Mesendoderm (in vitro differentiated cells): ENCODE data around the gene SLC16A2.
"Not testable (repeated sequence)": the region's sequence is repeated elsewhere in the genome, so short reads cannot be mapped to it uniquely, and the experiment has no call there.

Experiments
- DNase-seq: peaks from one replicate; pipeline ENCODE4 v3.0.0; 2013
- H2AK5ac ChIP-seq: 2 replicates; pipeline ENCODE4 v1.6.1; 2013; ENCODE audit warnings: low read length, inconsistent platforms
- H2BK120ac ChIP-seq: 2 replicates; pipeline ENCODE4 v1.6.1; 2013; ENCODE audit warnings: low read depth, mild to moderate bottlenecking, low read length, moderate library complexity, mixed read lengths
- H2BK15ac ChIP-seq: replicated peaks from 2 replicates; pipeline ENCODE4 v1.6.1; 2013; ENCODE audit warnings: low read depth, mild to moderate bottlenecking, moderate library complexity
- H2BK5ac ChIP-seq: 2 replicates; pipeline ENCODE4 v1.6.1; 2013; ENCODE audit warnings: low read length, inconsistent platforms
- H3K18ac ChIP-seq: 2 replicates; pipeline ENCODE4 v1.6.1; 2013; ENCODE audit warnings: mild to moderate bottlenecking, low read length, mixed read lengths
- H3K23ac ChIP-seq: one replicate; pipeline ENCODE4 v1.6.1; 2013; ENCODE audit warnings: low read length
- H3K27ac ChIP-seq: 2 replicates; pipeline ENCODE4 v1.5.1; 2013; ENCODE audit warnings: low read depth, mild to moderate bottlenecking, inconsistent platforms, low read length, moderate library complexity
- H3K27me3 ChIP-seq: 2 replicates; pipeline ENCODE4 v1.6.1; 2013; ENCODE audit warnings: low read length, control low read depth, mild to moderate bottlenecking, inconsistent platforms; ENCODE audit not compliant: insufficient read depth, poor library complexity
- H3K36me3 ChIP-seq: 2 replicates; pipeline ENCODE4 v1.6.1; 2013; ENCODE audit warnings: low read length, inconsistent platforms; ENCODE audit not compliant: control insufficient read depth, insufficient read depth
- H3K4ac ChIP-seq: one replicate; pipeline ENCODE4 v1.6.1; 2013; ENCODE audit warnings: low read depth, mild to moderate bottlenecking, low read length, moderate library complexity
- H3K4me1 ChIP-seq: 2 replicates; pipeline ENCODE4 v1.6.1; 2013; ENCODE audit warnings: low read depth, low read length, inconsistent platforms; ENCODE audit not compliant: control insufficient read depth
- H3K4me2 ChIP-seq: 2 replicates; pipeline ENCODE4 v1.6.1; 2013; ENCODE audit warnings: low read length
- H3K4me3 ChIP-seq: 2 replicates; pipeline ENCODE4 v1.5.1; 2013; ENCODE audit warnings: mild to moderate bottlenecking, low read length
- H3K56ac ChIP-seq: one replicate; pipeline ENCODE4 v1.6.1; 2013; ENCODE audit warnings: low read length
- H3K79me1 ChIP-seq: 2 replicates; pipeline ENCODE4 v1.6.1; 2013; ENCODE audit warnings: low read length, inconsistent platforms
- H3K79me2 ChIP-seq: 2 replicates; pipeline ENCODE4 v1.6.1; 2013; ENCODE audit warnings: mild to moderate bottlenecking, low read length; ENCODE audit not compliant: control insufficient read depth, insufficient read depth
- H3K9ac ChIP-seq: 2 replicates; pipeline ENCODE4 v1.6.1; 2013; ENCODE audit warnings: low read length, inconsistent platforms
- H4K5ac ChIP-seq: one replicate; pipeline ENCODE4 v1.6.1; 2013; ENCODE audit warnings: low read length
- H4K8ac ChIP-seq: one replicate; pipeline ENCODE4 v1.6.1; 2013; ENCODE audit warnings: low read depth, mild to moderate bottlenecking, control low read depth, low read length, moderate library complexity
- WGBS: extraction: QIAGEN DNeasy Blood & Tissue Kit; methylation state at CpG from one replicate; pipeline ENCODE4 v1.1.7; 2013; ENCODE audit warnings: low lambda C conversion rate, missing lambda C conversion rate; ENCODE audit not compliant: insufficient coverage; ENCODE audit errors: extremely low coverage; 5-methylcytosine and 5-hydroxymethylcytosine counted together

The SLC16A2 gene

DNA sequence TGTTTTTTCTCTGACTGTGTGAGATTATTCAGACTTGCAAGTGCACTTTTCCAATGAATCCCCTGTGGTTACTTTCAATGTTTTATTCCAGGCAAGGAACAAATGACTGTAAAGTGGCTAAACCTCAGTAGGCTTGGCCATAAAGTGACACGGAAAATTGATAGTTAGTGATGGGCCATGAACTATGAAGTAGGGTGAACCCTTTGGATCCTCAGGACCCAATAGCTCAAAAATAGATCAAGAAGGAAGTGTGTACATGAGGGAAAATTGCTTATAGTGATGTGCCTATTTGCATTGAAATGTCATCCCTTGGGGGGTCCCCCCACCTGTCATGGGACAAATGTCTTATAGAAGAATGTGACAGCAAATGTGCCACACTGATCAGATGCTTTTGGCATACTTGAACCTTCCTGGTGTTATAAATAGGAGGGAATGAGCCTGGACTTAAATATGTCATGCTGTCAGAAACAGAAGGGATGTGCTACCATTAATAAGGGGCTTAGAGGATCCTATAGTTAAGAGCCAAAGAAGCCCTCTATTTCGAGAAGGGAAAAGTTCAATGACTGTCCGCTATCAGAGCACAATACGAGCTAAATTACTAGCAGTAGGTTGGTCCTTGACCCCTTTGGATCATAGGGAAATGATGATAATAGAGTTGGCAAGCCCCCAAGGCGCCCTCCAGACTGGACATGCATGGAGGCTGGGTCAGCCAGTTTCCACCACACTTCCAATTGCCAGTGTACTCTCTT is 30.3 kb downstream of the SLC16A2 start:
- WGBS, result no CpG with 5 or more reads among the region's 5 CpGs
- no peak for DNase-seq
- Histone ChIP-seq H3K4me2 (no peak overlapping the region), H3K4ac (no peak overlapping the region), H2BK15ac (no peak overlapping the region), H3K9ac (no peak overlapping the region), H3K27ac (no peak overlapping the region), H3K36me3 (no peaks in the 10 kb centered on the region), H2BK120ac (no peak overlapping the region), H3K4me1 (no peaks in the 10 kb centered on the region), H3K56ac (no peak overlapping the region), H4K8ac (no peak overlapping the region), H2AK5ac (no peak overlapping the region), H3K79me2 (no peaks in the 10 kb centered on the region), H3K27me3 (no peaks in the 10 kb centered on the region), H4K5ac (no peak overlapping the region), H2BK5ac (no peak overlapping the region), H3K4me3 (no peak overlapping the region), H3K23ac (no peak overlapping the region), H3K18ac (no peak overlapping the region), H3K79me1 (no peaks in the 10 kb centered on the region)

DNA sequence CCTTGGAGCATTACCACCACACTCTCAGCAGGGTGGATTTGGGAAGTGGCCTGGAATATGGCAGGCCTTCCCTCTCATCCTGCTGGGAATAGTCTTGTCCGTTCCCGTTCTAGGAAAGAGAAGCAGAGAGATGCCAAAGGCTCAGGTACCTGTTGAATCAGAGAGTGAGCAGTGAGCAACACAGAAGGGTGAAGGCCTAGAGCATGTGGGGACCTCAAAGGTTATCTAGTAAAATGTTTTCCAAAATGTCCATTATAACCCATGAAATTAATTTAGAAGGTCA is 30.8 kb downstream of the SLC16A2 start:
- no peaks in the 10 kb centered on the region for H3K27me3 ChIP-seq
- no peak overlapping the region for H3K4me3 ChIP-seq
- no peaks in the 10 kb centered on the region for H3K36me3 ChIP-seq
- H2BK5ac ChIP-seq, result no peak overlapping the region
- no peak overlapping the region for H2BK15ac ChIP-seq
- WGBS, result no CpG with 5 or more reads among the region's 2 CpGs
- no peak overlapping the region for H3K9ac ChIP-seq
- no peak for DNase-seq
- H3K79me1 ChIP-seq, result no peaks in the 10 kb centered on the region
- H4K5ac ChIP-seq, result no peak overlapping the region
- H3K4ac ChIP-seq, result no peak overlapping the region
- H3K23ac ChIP-seq, result no peak overlapping the region
- no peaks in the 10 kb centered on the region for H3K79me2 ChIP-seq
- no peak overlapping the region for H3K18ac ChIP-seq
- no peaks in the 10 kb centered on the region for H3K4me1 ChIP-seq
- H3K27ac ChIP-seq, result no peak overlapping the region
- no peak overlapping the region for H2BK120ac ChIP-seq
- no peak overlapping the region for H4K8ac ChIP-seq
- no peak overlapping the region for H3K4me2 ChIP-seq
- H2AK5ac ChIP-seq, result no peak overlapping the region
- no peak overlapping the region for H3K56ac ChIP-seq

- Histone ChIP-seq H3K79me1 (no peaks in the 10 kb centered on the region), H3K36me3 (no peaks in the 10 kb centered on the region), H3K18ac (no peak overlapping the region), H3K4me2 (no peak overlapping the region), H3K23ac (no peak overlapping the region), H3K4me1 (no peaks in the 10 kb centered on the region), H3K9ac (no peak overlapping the region), H2BK120ac (no peak overlapping the region), H3K27me3 (no peaks in the 10 kb centered on the region), H2BK15ac (no peak overlapping the region), H3K4me3 (no peak overlapping the region), H2AK5ac (no peak overlapping the region), H3K56ac (no peak overlapping the region), H2BK5ac (no peak overlapping the region), H4K8ac (no peak overlapping the region), H4K5ac (no peak overlapping the region), H3K27ac (no peak overlapping the region), H3K79me2 (no peaks in the 10 kb centered on the region), H3K4ac (no peak overlapping the region)
- no peak for DNase-seq
- WGBS, result no CpG with 5 or more reads among the region's 7 CpGs
These were observed 31.9 kb downstream of the SLC16A2 start for GRCh38 chrX:74453178-74453577.

DNA sequence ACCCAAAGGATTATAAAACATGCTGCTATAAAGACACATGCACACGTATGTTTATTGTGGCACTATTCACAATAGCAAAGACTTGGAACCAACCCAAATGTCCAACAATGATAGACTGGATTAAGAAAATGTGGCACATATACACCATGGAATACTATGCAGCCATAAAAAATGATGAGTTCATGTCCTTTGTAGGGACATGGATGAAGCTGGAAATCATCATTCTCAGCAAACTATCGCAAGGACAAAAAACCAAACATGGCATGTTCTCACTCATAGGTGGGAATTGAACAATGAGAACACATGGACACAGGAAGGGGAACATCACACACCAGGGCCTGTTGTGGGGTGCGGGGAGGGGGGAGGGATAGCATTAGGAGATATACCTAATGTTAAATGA is 32.9 kb downstream of the SLC16A2 start:
- not testable (repeated sequence) for H2BK120ac ChIP-seq, H3K79me2 ChIP-seq, H3K36me3 ChIP-seq, H3K56ac ChIP-seq, H3K4ac ChIP-seq, H2AK5ac ChIP-seq, H3K23ac ChIP-seq, H3K18ac ChIP-seq, H3K79me1 ChIP-seq, H4K5ac ChIP-seq, H3K27me3 ChIP-seq, H3K9ac ChIP-seq, H3K27ac ChIP-seq, H3K4me3 ChIP-seq, DNase-seq, H4K8ac ChIP-seq, H2BK5ac ChIP-seq, H2BK15ac ChIP-seq, H3K4me2 ChIP-seq, H3K4me1 ChIP-seq
- no CpG with 5 or more reads among the region's 3 CpGs for WGBS

GRCh38 chrX:74458736-74459135 is 37.4 kb downstream of the SLC16A2 start:
- Histone ChIP-seq H3K4me1 (no peaks in the 10 kb centered on the region), H2BK120ac (no peak overlapping the region), H3K4me2 (no peak overlapping the region), H3K27ac (no peak overlapping the region), H2BK15ac (no peak overlapping the region), H3K4ac (no peak overlapping the region), H4K8ac (no peak overlapping the region), H3K36me3 (no peaks in the 10 kb centered on the region), H2BK5ac (no peak overlapping the region), H3K9ac (no peak overlapping the region), H3K18ac (no peak overlapping the region), H3K79me1 (no peaks in the 10 kb centered on the region), H3K56ac (no peak overlapping the region), H3K79me2 (no peaks in the 10 kb centered on the region), H4K5ac (no peak overlapping the region), H2AK5ac (no peak overlapping the region), H3K23ac (no peak overlapping the region), H3K27me3 (no peaks in the 10 kb centered on the region), H3K4me3 (no peak overlapping the region)
- WGBS, result no CpG with 5 or more reads among the region's 1 CpG
- peak; percentile 42 for DNase-seq

GRCh38 chrX:74461384-74461783 is 40.1 kb downstream of the SLC16A2 start:
- no peaks in the 10 kb centered on the region for H3K4me1 ChIP-seq
- no peaks in the 10 kb centered on the region for H3K79me1 ChIP-seq
- H4K8ac ChIP-seq, result no peak overlapping the region
- no peak overlapping the region for H2BK15ac ChIP-seq
- H3K27me3 ChIP-seq, result no peaks in the 10 kb centered on the region
- no peak overlapping the region for H4K5ac ChIP-seq
- H3K4me3 ChIP-seq, result no peak overlapping the region
- no peak overlapping the region for H2BK120ac ChIP-seq
- no peak overlapping the region for H3K18ac ChIP-seq
- H3K79me2 ChIP-seq, result no peaks in the 10 kb centered on the region
- no peak overlapping the region for H3K4ac ChIP-seq
- no CpG with 5 or more reads among the region's 4 CpGs for WGBS
- no peak overlapping the region for H2BK5ac ChIP-seq
- H3K27ac ChIP-seq, result no peak overlapping the region
- H3K36me3 ChIP-seq, result no peaks in the 10 kb centered on the region
- H3K23ac ChIP-seq, result no peak overlapping the region
- no peak overlapping the region for H3K56ac ChIP-seq
- H3K4me2 ChIP-seq, result no peak overlapping the region
- DNase-seq, result no peak
- no peak overlapping the region for H2AK5ac ChIP-seq
- H3K9ac ChIP-seq, result no peak overlapping the region
